K562 (cell line): ENCODE measurements around the gene CACNB1. TPM values are rescaled to one million over a fixed set of nuclear protein-coding genes. Genes with fewer than 3 reads are reported as not detected.

ENCODE experiments used
- ATF2 ChIP-seq: sonication (generic); formaldehyde crosslinking; IDR thresholded peaks from 2 replicates; pipeline ENCODE4 v1.8.1; 2022; ENCODE audit warnings: missing genetic modification reagents
- CBX3 ChIP-seq, 2 experiments: IDR thresholded peaks; 1 replicate in 1 of 2; 2 replicates in 1 of 2; pipeline ENCODE4 v1.6.1; 2012; ENCODE audit warnings: inconsistent platforms in 2 of 2, low read length in 2 of 2, borderline replicate concordance in 1 of 2, control low read depth in 1 of 2
- ETV1 ChIP-seq: fragments of 450-650 bp; conservative IDR thresholded peaks from 2 replicates; pipeline ENCODE4 v1.6.1; 2016; ENCODE audit warnings: missing genetic modification characterization, control low read depth, low read depth, missing compliant biosample characterization
- FOXK2 ChIP-seq, 2 experiments: fragments of 450-650 bp; IDR thresholded peaks in 1 of 2; conservative IDR thresholded peaks in 1 of 2; 2 replicates each; pipeline ENCODE4 v1.6.1; 2016; ENCODE audit warnings: low read depth in 2 of 2, mild to moderate bottlenecking in 1 of 2
- GTF3C2 ChIP-seq: IDR thresholded peaks from 3 replicates; pipeline ENCODE4 v1.6.1; 2011; ENCODE audit warnings: borderline replicate concordance, mild to moderate bottlenecking, moderate library complexity; ENCODE audit not compliant: insufficient read length; ENCODE audit errors: extremely low read depth
- HOMEZ ChIP-seq: fragments of 250-450 bp; sonication (Bioruptor Pico); IDR thresholded peaks from 2 replicates; pipeline ENCODE4 v1.4.0; 2020; ENCODE audit warnings: mild to moderate bottlenecking, moderate library complexity
- MAZ ChIP-seq, 2 experiments: fragments of 450-650 bp in 1 of 2; sonication (generic) in 1 of 2; formaldehyde crosslinking; IDR thresholded peaks in 1 of 2; conservative IDR thresholded peaks in 1 of 2; 2 replicates each; pipeline versions ENCODE4 v1.4.0 to v1.5.0; 2020; ENCODE audit warnings: mild to moderate bottlenecking in 1 of 2, missing genetic modification reagents in 1 of 2
- NONO ChIP-seq, 2 experiments: fragments of 200-400 bp in 1 of 2; fragments of 450-650 bp in 1 of 2; formaldehyde crosslinking in 1 of 2; IDR thresholded peaks; 2 replicates each; pipeline ENCODE4 v1.6.1; 2017; ENCODE audit warnings: low read depth in 2 of 2, mild to moderate bottlenecking in 2 of 2, moderate library complexity in 2 of 2, low read length in 1 of 2
- RBFOX2 ChIP-seq: fragments of 200-400 bp; formaldehyde crosslinking; IDR thresholded peaks from 2 replicates; pipeline ENCODE4 v1.6.1; 2017; ENCODE audit warnings: low read depth, mild to moderate bottlenecking, low read length, moderate library complexity
- SMAD3 ChIP-seq: fragments of 450-650 bp; formaldehyde crosslinking; conservative IDR thresholded peaks from 2 replicates; pipeline ENCODE4 v1.4.0; 2020; ENCODE audit warnings: mild to moderate bottlenecking
- TSHZ1 ChIP-seq: fragments of 250-450 bp; sonication (Bioruptor Pico); IDR thresholded peaks from 2 replicates; pipeline ENCODE4 v1.4.0; 2020; ENCODE audit warnings: mild to moderate bottlenecking, moderate library complexity
- ZNF57 ChIP-seq: fragments of 450-650 bp; formaldehyde crosslinking; IDR thresholded peaks from 2 replicates; pipeline ENCODE4 v1.4.0; 2020; ENCODE audit warnings: mild to moderate bottlenecking, moderate library complexity
- ZNF589 ChIP-seq: fragments of 200-800 bp; sonication (Bioruptor generic); IDR thresholded peaks from 2 replicates; pipeline ENCODE4 v1.6.1; 2016; ENCODE audit warnings: low read depth, missing genetic modification characterization, missing compliant biosample characterization
- polyA plus RNA-seq, 8 experiments: library from polyadenylated mRNA; depleted of rRNA in 4 of 8; stranded (reverse) in 5 of 8; unstranded in 3 of 8; fragments of >200 nt; fragmentation: Nextera tagmentation in 2 of 8; fragmentation: Illumina TruSeq in 1 of 8; extraction: Ambion mirVana in 2 of 8; extraction: Trizol in 1 of 8; gene quantifications; 2 replicates each; pipeline versions ENCODE4 v1.2.1 to v1.2.3, GENCODE V29; 2011 to 2014; ENCODE audit warnings: inconsistent platforms in 1 of 8, missing spikeins in 1 of 8
- total RNA-seq, 7 experiments: library from RNA; depleted of rRNA in 6 of 7; stranded (reverse); fragments of >200 nt in 6 of 7; fragmentation: Illumina TruSeq in 2 of 7; extraction: Trizol in 2 of 7; gene quantifications; 2 replicates each; pipeline versions ENCODE4 v1.2.1 to v1.2.3, GENCODE V29; 2011 to 2021; ENCODE audit warnings: low replicate concordance in 1 of 7

The CACNB1 gene
- total and polyA plus RNA-seq, 9 of the 15 experiments (the other 6 are each of a cell fraction or from before 2014, with no cell fraction given): 0.08 to 7.4 (median 3.0) TPM

- 0 out of 2 replicates have a peak, but pooled peaks have one; percentile 20 for TF ChIP-seq SMAD3
- TF ChIP-seq RBFOX2: 0 out of 2 replicates have a peak, but pooled peaks have one; percentile 10
- peak in 1 of 2 experiments; percentile 35; a peak in 1 of 4 replicates for TF ChIP-seq FOXK2 (conservative IDR thresholded peaks at IDR 0.05 in 1 of 2, IDR thresholded peaks at IDR 0.05 in 1 of 2; ENCODE audit: low read depth in 2 of 2)
- TF ChIP-seq MAZ (CRISPR knock-in tag; conservative IDR thresholded peaks at IDR 0.05 in 1 of 2, IDR thresholded peaks at IDR 0.05 in 1 of 2): peak in 1 of 2 experiments; percentile 8; a peak in 1 of 4 replicates
- TF ChIP-seq ETV1: peak; percentile 41; the same call in 1 of the 2 replicates
- no peak for TF ChIP-seq HOMEZ (CRISPR knock-in tag)
- no peak for TF ChIP-seq ZNF57 (CRISPR knock-in tag)
- peak in 1 of 2 experiments; percentile 21; a peak in 1 of 3 replicates for TF ChIP-seq CBX3 (IDR thresholded peaks at IDR 0.05; ENCODE audit: borderline replicate concordance in 1 of 2, low read length in 2 of 2)
- peak in 1 of 2 experiments; percentile 62; a peak in 1 of 4 replicates for TF ChIP-seq NONO (IDR thresholded peaks at IDR 0.05; ENCODE audit: low read depth in 2 of 2, low read length in 1 of 2)
- TF ChIP-seq TSHZ1 (CRISPR knock-in tag): no peak
- no peak for TF ChIP-seq ATF2 (CRISPR knock-in tag)
- TF ChIP-seq ZNF589 (CRISPR knock-in tag): no peak
- peak; percentile 88 for TF ChIP-seq GTF3C2
Observed at GRCh38 chr17:39153599-39154051, 43.8 kb downstream of the CACNB1 start (continued).
